Endothelial cell of umbilical vein (primary cell): ENCODE data around the gene CDH23. TPM values are rescaled to one million over a fixed set of nuclear protein-coding genes. Genes with fewer than 3 reads are reported as not detected.

ENCODE experiments used
- BruUV-seq: library from RNA; stranded (reverse); fragments of 400-500 nt; replicated peaks from 2 replicates; lab custom pipeline; 2021; lab: Mats Ljungman, UMichigan
- CTCF ChIA-PET: fragments of 300-600, 350-600 bp; sonication (Branson Sonifier 250); formaldehyde crosslinking; loops from one replicate; lab custom pipeline; 2021; ENCODE audit warnings: antibody characterized with exemption, inconsistent platforms; lab: Charles Lee
- POLR2A ChIA-PET: fragments of 300-600, 350-600 bp; sonication (Branson Sonifier 250); formaldehyde crosslinking; loops from one replicate; lab custom pipeline; 2021; ENCODE audit warnings: antibody characterized with exemption, inconsistent platforms; lab: Charles Lee
- DNase-seq: peaks from one replicate; pipeline ENCODE4 v3.0.0-alpha.2; 2011; ENCODE audit warnings: low read depth, low spot score
- FAIRE-seq: peaks from 2 replicates; lab custom pipeline; 2011; peaks lifted over from hg19 to GRCh38; lab: Jason Lieb, UNC
- H2AFZ ChIP-seq: 2 replicates; pipeline ENCODE4 v1.6.0; 2012; ENCODE audit warnings: low read depth, low read length, control low read depth, inconsistent platforms
- H3K27ac ChIP-seq: 2 replicates; pipeline ENCODE4 v1.5.1; 2011; ENCODE audit warnings: low read depth, mild to moderate bottlenecking, control low read depth, low read length, moderate library complexity; ENCODE audit not compliant: insufficient read depth
- H3K27me3 ChIP-seq, 2 experiments: 2 replicates each; pipeline versions ENCODE4 v1.6.0 to v1.6.1; 2011; ENCODE audit warnings: low read length in 2 of 2, mixed read lengths in 1 of 2; ENCODE audit not compliant: control insufficient read depth in 2 of 2, insufficient read depth in 2 of 2
- H3K36me3 ChIP-seq, 2 experiments: 2 replicates in 1 of 2; 3 replicates in 1 of 2; pipeline ENCODE4 v1.5.1; 2011; ENCODE audit warnings: low read length in 2 of 2, mild to moderate bottlenecking in 1 of 2, moderate library complexity in 1 of 2; ENCODE audit not compliant: control insufficient read depth in 2 of 2, insufficient read depth in 2 of 2; ENCODE audit errors: extremely low read depth in 1 of 2
- H3K4me1 ChIP-seq: 3 replicates; pipeline ENCODE4 v1.5.1; 2011; ENCODE audit warnings: mild to moderate bottlenecking, low read length; ENCODE audit not compliant: control insufficient read depth, insufficient read depth; ENCODE audit errors: extremely low read depth
- H3K4me2 ChIP-seq: 2 replicates; pipeline ENCODE4 v1.6.1; 2011; ENCODE audit warnings: low read length, control low read depth, mixed read lengths; ENCODE audit not compliant: insufficient read depth
- H3K4me3 ChIP-seq, 3 experiments: fragments of 200-600 bp in 1 of 3; sonication (generic), shearing (Covaris generic) in 1 of 3; replicated peaks in 1 of 3; 2 replicates each; pipeline ENCODE4 v1.5.1; 2011 to 2016; ENCODE audit warnings: control low read depth in 3 of 3, low read length in 3 of 3, mild to moderate bottlenecking in 2 of 3, inconsistent platforms in 1 of 3, low read depth in 1 of 3, moderate library complexity in 1 of 3; ENCODE audit not compliant: insufficient read depth in 1 of 3
- H3K79me2 ChIP-seq: 2 replicates; pipeline ENCODE4 v1.6.0; 2012; ENCODE audit warnings: low read length, inconsistent platforms; ENCODE audit not compliant: control insufficient read depth, insufficient read depth
- H3K9ac ChIP-seq: replicated peaks from 2 replicates; pipeline ENCODE3; 2011; ENCODE audit warnings: low read length, control low read depth; ENCODE audit not compliant: insufficient read depth; ENCODE audit errors: extremely low read depth
- H3K9me1 ChIP-seq: replicated peaks from 3 replicates; pipeline ENCODE4 v1.6.0; 2011; ENCODE audit warnings: mild to moderate bottlenecking, low read length; ENCODE audit not compliant: control insufficient read depth, insufficient read depth; ENCODE audit errors: extremely low read depth
- H3K9me3 ChIP-seq: replicated peaks from 2 replicates; pipeline ENCODE4 v1.5.1; 2012; ENCODE audit warnings: low read length, inconsistent platforms; ENCODE audit not compliant: control insufficient read depth, insufficient read depth
- H4K20me1 ChIP-seq: replicated peaks from 2 replicates; pipeline ENCODE3; 2011; ENCODE audit warnings: mild to moderate bottlenecking, low read length; ENCODE audit not compliant: control insufficient read depth, insufficient read depth; ENCODE audit errors: extremely low read depth
- EZH2 ChIP-seq: IDR thresholded peaks from 2 replicates; pipeline ENCODE4 v1.6.1; 2012; ENCODE audit warnings: borderline replicate concordance, low read depth, mild to moderate bottlenecking, moderate library complexity, low read length, inconsistent platforms; ENCODE audit not compliant: severe bottlenecking
- GATA2 ChIP-seq: IDR thresholded peaks from 2 replicates; pipeline ENCODE4 v1.7.0; 2011; ENCODE audit warnings: low read depth, mild to moderate bottlenecking, moderate library complexity, mixed read lengths, low read length; ENCODE audit not compliant: insufficient read length, insufficient read depth
- JUN ChIP-seq: IDR thresholded peaks from 2 replicates; pipeline ENCODE4 v1.6.1; 2011; ENCODE audit warnings: borderline replicate concordance, low read depth; ENCODE audit not compliant: insufficient read length, insufficient read depth
- MYC ChIP-seq: IDR thresholded peaks from one replicate; pipeline ENCODE4 v1.6.1; 2011; ENCODE audit warnings: mild to moderate bottlenecking, low read depth, low read length
- dilution Hi-C: fragments of 300-500 bp; cut with MboI; formaldehyde crosslinking; loops from one replicate; pipeline ENCODE4 v1.15.0; 2019; ENCODE audit warnings: low sequenced_read_pairs; ENCODE audit not compliant: extremely low pct_ligation_motif_present
- intact Hi-C: fragments of 100-400 bp; cut with micrococcal nuclease; formaldehyde crosslinking; loops from one replicate; pipeline ENCODE4 v1.10.0; 2022
- polyA plus RNA-seq, 4 experiments: library from polyadenylated mRNA; depleted of rRNA in 3 of 4; stranded (reverse) in 3 of 4; unstranded in 1 of 4; fragments of >200 nt; gene quantifications; 2 replicates each; pipeline versions ENCODE4 v1.2.1 to v1.2.3, GENCODE V29; 2011 to 2012; ENCODE audit warnings: missing spikeins in 1 of 4
- total RNA-seq: library from RNA; stranded (reverse); gene quantifications from 2 replicates; pipeline ENCODE4 v1.2.3, GENCODE V29; 2021
- TF ChIP-seq, protein P1 (sequence below), 2 donors: IDR thresholded peaks; 1 replicate in 1 of 2; 2 replicates in 1 of 2; pipeline ENCODE4 v1.5.1; 2011; ENCODE audit warnings: low read length in 2 of 2, mild to moderate bottlenecking in 2 of 2, moderate library complexity in 2 of 2, control low read depth in 1 of 2, inconsistent platforms in 1 of 2, low read depth in 1 of 2; ENCODE audit not compliant: insufficient read depth in 1 of 2; ENCODE audit errors: extremely low read depth in 1 of 2

The CDH23 gene
- total and polyA plus RNA-seq, 2 donors (not counting 3 experiments of a cell fraction or from before 2014, with no cell fraction given): not detected

DNA sequence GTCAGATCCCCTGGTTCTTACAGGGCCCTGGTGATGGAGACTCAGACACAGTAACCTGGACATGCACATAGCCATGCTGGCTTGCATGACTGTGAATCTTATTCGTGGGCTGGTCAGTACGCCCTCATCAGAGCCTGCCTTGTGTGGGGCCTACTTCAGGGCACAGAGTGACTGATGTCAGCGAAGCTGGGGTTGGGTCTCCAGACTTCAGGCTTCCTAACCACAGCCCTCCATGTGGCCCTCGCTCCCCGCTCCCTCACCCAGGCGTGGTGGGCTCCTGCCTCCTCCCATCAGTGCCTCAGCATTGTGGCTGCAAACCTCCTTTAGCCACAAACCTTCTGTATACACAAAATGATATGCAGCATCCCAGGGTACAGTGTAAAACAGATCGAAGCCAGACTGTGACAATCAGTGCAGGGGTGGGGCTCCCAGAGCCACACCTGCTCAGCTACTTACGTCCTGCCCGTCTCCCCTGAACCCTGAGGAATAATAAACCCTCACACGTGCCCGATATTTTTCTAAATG is 329.9 kb downstream of the CDH23 start:
- Histone ChIP-seq H3K36me3 (no peaks in the 10 kb centered on the region), H3K27ac (no peak overlapping the region), H3K9me1 (no peaks in the 10 kb centered on the region), H3K9me3 (no peaks in the 10 kb centered on the region), H3K4me1 (peaks cover 3% of the 10 kb centered on the region), H4K20me1 (no peaks in the 10 kb centered on the region), H3K9ac (no peak overlapping the region), H3K4me2 (no peak overlapping the region), H2AFZ (no peak overlapping the region), H3K4me3 (no peak overlapping the region), H3K79me2 (no peaks in the 10 kb centered on the region), H3K27me3 (no peaks in the 10 kb centered on the region)
- DNase-seq (no peak), FAIRE-seq (no peak)
- ChIA-PET POLR2A (no interaction called here), CTCF (interaction anchor here (0.9 to 2.5 kb wide), 5 partner anchors 9 to 86 kb away, joined by 3 to 15 read pairs (median 3); partner anchors contain the start of gene VSIR)
- intact Hi-C loops (loop anchor here (2.0 to 10.0 kb wide), 3 partner anchors 46 to 168 kb away; partner anchors contain the start of gene VSIR), dilution Hi-C loops (no loop called here)
- BruUV-seq: no TSS peak
- no peak for TF ChIP-seq JUN
- TF ChIP-seq MYC: no peak
- no peak for TF ChIP-seq GATA2
- TF ChIP-seq EZH2: no peak
- TF ChIP-seq, protein P1, sequence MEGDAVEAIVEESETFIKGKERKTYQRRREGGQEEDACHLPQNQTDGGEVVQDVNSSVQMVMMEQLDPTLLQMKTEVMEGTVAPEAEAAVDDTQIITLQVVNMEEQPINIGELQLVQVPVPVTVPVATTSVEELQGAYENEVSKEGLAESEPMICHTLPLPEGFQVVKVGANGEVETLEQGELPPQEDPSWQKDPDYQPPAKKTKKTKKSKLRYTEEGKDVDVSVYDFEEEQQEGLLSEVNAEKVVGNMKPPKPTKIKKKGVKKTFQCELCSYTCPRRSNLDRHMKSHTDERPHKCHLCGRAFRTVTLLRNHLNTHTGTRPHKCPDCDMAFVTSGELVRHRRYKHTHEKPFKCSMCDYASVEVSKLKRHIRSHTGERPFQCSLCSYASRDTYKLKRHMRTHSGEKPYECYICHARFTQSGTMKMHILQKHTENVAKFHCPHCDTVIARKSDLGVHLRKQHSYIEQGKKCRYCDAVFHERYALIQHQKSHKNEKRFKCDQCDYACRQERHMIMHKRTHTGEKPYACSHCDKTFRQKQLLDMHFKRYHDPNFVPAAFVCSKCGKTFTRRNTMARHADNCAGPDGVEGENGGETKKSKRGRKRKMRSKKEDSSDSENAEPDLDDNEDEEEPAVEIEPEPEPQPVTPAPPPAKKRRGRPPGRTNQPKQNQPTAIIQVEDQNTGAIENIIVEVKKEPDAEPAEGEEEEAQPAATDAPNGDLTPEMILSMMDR (IDR thresholded peaks at IDR 0.05; ENCODE audit: extremely low read depth in 1 of 2, insufficient read depth in 1 of 2, low read depth in 1 of 2, low read length in 2 of 2): no peak
